Muscle of leg (tissue), 11 donors: ENCODE data around the gene TCF21. TPM values are rescaled to one million over a fixed set of nuclear protein-coding genes. Genes with fewer than 3 reads are reported as not detected.
"Not testable (repeated sequence)": the region's sequence is repeated elsewhere in the genome, so short reads cannot be mapped to it uniquely, and the experiment has no call there.

Source experiments
- DNase-seq: peaks from one replicate; pipeline ENCODE4 v3.0.0; 2013
- H3K27ac ChIP-seq: one replicate; pipeline ENCODE4 v1.5.1; 2013; ENCODE audit warnings: mild to moderate bottlenecking, low read length, control low read depth
- H3K27me3 ChIP-seq: one replicate; pipeline ENCODE4 v1.6.1; 2013; ENCODE audit warnings: low read length; ENCODE audit not compliant: control insufficient read depth, insufficient read depth
- H3K36me3 ChIP-seq: one replicate; pipeline ENCODE4 v1.6.1; 2013; ENCODE audit warnings: low read length; ENCODE audit not compliant: control insufficient read depth, insufficient read depth
- H3K4me1 ChIP-seq: one replicate; pipeline ENCODE4 v1.6.1; 2013; ENCODE audit warnings: low read length; ENCODE audit not compliant: control insufficient read depth, insufficient read depth
- H3K4me3 ChIP-seq: one replicate; pipeline ENCODE4 v1.5.1; 2013; ENCODE audit warnings: low read length, control low read depth
- H3K9me3 ChIP-seq: replicated peaks from 2 replicates; pipeline ENCODE4 v1.6.1; 2013; ENCODE audit warnings: low read depth, low read length; ENCODE audit not compliant: control insufficient read depth
- WGBS: methylation state at CpG from one replicate; pipeline ENCODE4 v1.1.5; 2013; ENCODE audit warnings: missing lambda C conversion rate; ENCODE audit not compliant: insufficient coverage; 5-methylcytosine and 5-hydroxymethylcytosine counted together
- polyA plus RNA-seq, 8 donors: library from polyadenylated mRNA; unstranded; fragments of 120-200 nt; gene quantifications; one replicate each; pipeline versions ENCODE4 v1.2.1 to v1.2.3, GENCODE V29; 2013; ENCODE audit warnings: inconsistent platforms in 1 of 8, low replicate concordance in 1 of 8; ENCODE audit not compliant: insufficient read length in 8 of 8, insufficient read depth in 1 of 8
- total RNA-seq: library from RNA; stranded (reverse); fragments of 120-200 nt; gene quantifications from one replicate; pipeline ENCODE4 v1.2.4, GENCODE V29; 2013

TCF21 gene
- total and polyA plus RNA-seq, 9 donors = under 0.01 to 4.9 (median 0.11) TPM; not detected in 5

- H3K4me3 ChIP-seq = no peak overlapping the region
- DNase-seq = no peak
- no peaks in the 10 kb centered on the region for H3K36me3 ChIP-seq
- H3K9me3 ChIP-seq = no peaks in the 10 kb centered on the region
- peaks cover 25% of the 10 kb centered on the region for H3K27me3 ChIP-seq
- H3K27ac ChIP-seq = no peak overlapping the region
- H3K4me1 ChIP-seq = peaks cover 6% of the 10 kb centered on the region
These were observed 31.2 kb upstream of the TCF21 start for GRCh38 chr6:133857696-133858095.

DNA sequence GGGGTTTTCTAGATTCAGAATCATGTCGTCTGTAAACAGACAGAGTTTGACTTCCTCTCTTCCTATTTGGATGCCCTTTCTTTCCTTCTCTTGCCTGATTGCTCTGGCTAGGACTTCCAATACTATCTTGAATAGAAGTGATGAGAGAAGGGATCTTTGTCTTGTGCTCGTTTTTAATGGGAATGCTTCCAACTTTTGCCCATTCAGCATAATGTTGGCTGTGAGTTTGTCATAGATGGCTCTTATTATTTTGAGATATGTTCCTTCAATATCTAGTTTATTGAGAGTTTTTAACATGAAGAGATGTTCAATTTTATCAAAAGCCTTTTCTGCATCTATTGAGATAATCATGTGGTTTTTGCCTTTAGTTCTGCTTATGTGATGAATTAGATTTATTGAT, 27.6 kb upstream of the TCF21 start:
- H3K36me3 ChIP-seq, H3K27ac ChIP-seq, H3K4me1 ChIP-seq, H3K4me3 ChIP-seq, DNase-seq, H3K27me3 ChIP-seq, H3K9me3 ChIP-seq: not testable (repeated sequence)
- WGBS = no CpG with 5 or more reads among the region's 2 CpGs

DNA sequence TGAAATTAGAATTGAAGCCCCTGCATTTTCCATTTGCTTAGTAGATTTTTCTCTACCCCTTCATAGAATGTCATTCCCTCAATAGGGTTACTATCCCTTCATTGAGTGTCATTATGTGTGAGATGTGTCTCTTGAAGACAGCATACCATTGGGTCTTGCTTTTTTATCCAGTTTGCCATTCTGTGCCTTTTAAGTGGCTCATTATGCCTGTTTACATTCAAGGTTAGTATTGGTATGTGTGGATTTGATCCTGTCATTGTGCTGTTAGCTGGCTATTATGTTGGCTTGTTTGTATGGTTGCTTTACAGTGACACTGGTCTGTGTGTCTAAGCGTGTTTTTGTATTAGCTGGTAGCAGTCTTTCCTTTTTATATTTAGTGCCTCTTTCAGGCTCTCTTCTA, 25.7 kb upstream of the TCF21 start:
- H3K4me3 ChIP-seq = no peak overlapping the region
- H3K27me3 ChIP-seq = peaks cover 2% of the 10 kb centered on the region
- WGBS = no CpG with 5 or more reads among the region's 1 CpG
- no peaks in the 10 kb centered on the region for H3K4me1 ChIP-seq
- no peak for DNase-seq
- H3K27ac ChIP-seq = no peak overlapping the region
- no peaks in the 10 kb centered on the region for H3K36me3 ChIP-seq
- peaks cover 8% of the 10 kb centered on the region for H3K9me3 ChIP-seq

DNA sequence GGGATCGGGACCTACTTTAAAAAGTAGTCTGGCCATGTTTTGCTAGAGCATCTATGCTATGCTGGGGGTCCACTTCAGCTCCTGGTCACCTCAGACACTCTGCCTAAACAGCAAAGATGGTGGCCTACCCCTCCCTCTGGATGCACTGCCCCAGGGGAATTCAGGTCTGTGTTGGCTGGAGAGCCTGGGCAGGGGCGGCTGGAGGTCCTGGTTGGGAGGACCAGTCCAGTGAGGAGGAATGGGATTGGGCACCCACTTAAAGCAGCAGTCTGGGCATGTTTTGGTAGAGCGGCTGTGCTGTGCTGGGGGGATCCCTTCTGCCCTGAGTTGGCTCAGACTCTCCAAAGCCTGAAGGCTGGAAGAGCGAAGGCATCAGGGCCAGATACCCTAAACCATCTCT, 23.2 kb upstream of the TCF21 start:
- WGBS = 78% methylated on average over 1 of the region's 4 CpGs
- no peak for DNase-seq
- no peak overlapping the region for H3K4me3 ChIP-seq
- H3K36me3 ChIP-seq = no peaks in the 10 kb centered on the region
- no peak overlapping the region for H3K27ac ChIP-seq
- H3K27me3 ChIP-seq = peaks cover 2% of the 10 kb centered on the region
- no peaks in the 10 kb centered on the region for H3K4me1 ChIP-seq
- peaks cover 8% of the 10 kb centered on the region for H3K9me3 ChIP-seq

DNA sequence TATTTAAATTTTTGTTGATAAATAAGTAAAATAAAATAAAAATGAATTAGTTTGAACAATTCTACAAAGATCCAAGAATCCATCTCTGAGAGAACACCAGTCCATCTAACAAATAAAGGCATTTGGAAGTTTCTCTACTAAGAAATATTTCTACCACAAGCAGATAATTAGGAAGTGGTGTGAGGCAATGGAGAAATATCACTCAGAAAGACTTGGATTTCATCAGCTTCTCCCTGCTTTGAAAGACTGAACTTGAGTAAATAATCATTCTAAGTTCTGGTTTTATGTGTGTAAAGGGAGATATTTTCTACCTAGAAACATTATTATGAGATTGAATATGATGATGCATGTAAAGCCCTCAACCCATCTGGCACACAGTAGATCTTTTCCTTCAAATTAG, 17.8 kb upstream of the TCF21 start:
- no peak overlapping the region for H3K27ac ChIP-seq
- no peaks in the 10 kb centered on the region for H3K36me3 ChIP-seq
- H3K4me3 ChIP-seq = no peak overlapping the region
- no peaks in the 10 kb centered on the region for H3K4me1 ChIP-seq
- H3K9me3 ChIP-seq = no peaks in the 10 kb centered on the region
- DNase-seq = no peak
- no peaks in the 10 kb centered on the region for H3K27me3 ChIP-seq

- Histone ChIP-seq H3K36me3 (no peaks in the 10 kb centered on the region), H3K27me3 (no peaks in the 10 kb centered on the region), H3K27ac (no peak overlapping the region), H3K4me3 (no peak overlapping the region), H3K9me3 (no peaks in the 10 kb centered on the region), H3K4me1 (no peaks in the 10 kb centered on the region)
- WGBS = no CpG with 5 or more reads among the region's 5 CpGs
- no peak for DNase-seq
These were observed 15.4 kb upstream of the TCF21 start for GRCh38 chr6:133873538-133873937.

DNA sequence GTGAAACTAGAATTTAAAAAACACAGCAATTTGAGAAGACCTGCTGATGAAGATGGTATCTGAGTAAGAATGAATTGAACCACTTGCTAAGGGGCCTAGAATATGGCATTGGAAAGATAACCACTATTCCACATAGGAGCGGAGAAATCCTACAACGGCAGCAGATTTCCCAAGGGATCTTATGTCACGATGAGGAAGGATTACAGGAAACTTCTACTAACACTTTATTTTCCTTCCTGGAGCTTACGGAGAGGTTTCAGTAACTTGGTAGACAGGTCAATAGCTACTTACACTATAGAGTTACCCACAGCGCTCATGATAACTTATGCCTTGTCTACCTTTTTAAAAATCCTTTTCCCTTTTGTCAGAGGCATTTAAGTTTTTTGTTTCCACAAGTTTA, 11.8 kb upstream of the TCF21 start:
- WGBS = no CpG with 5 or more reads among the region's 5 CpGs
- peaks cover 6% of the 10 kb centered on the region for H3K27me3 ChIP-seq
- H3K9me3 ChIP-seq = no peaks in the 10 kb centered on the region
- no peaks in the 10 kb centered on the region for H3K36me3 ChIP-seq
- H3K4me3 ChIP-seq = no peak overlapping the region
- H3K27ac ChIP-seq = no peak overlapping the region
- DNase-seq = no peak
- H3K4me1 ChIP-seq = no peaks in the 10 kb centered on the region

DNA sequence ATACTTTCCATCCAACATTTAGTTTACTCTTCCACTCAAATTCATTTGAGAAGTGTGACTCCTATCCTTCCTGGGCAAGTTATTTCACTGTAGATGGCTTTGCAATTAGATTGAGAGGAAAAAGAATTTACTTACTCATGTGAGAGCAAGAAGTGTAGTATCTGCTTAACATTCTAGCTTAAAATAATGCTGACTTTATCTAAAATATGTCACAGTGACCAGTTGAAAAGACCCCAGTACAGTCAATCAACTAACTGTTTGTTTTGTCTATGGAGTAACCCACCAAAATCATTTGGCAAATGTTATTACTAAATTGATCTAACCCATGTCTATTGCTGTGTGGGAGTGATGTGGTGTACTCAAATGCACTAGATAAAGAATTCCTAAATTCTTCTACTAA, 8.9 kb upstream of the TCF21 start:
- DNase-seq = no peak
- Histone ChIP-seq H3K4me1 (no peaks in the 10 kb centered on the region), H3K27me3 (peaks cover 14% of the 10 kb centered on the region), H3K9me3 (no peaks in the 10 kb centered on the region), H3K36me3 (no peaks in the 10 kb centered on the region), H3K27ac (no peak overlapping the region), H3K4me3 (no peak overlapping the region)

GRCh38 chr6:133880896-133881295, 8.0 kb upstream of the TCF21 start:
- no peaks in the 10 kb centered on the region for H3K36me3 ChIP-seq
- no peak overlapping the region for H3K27ac ChIP-seq
- H3K4me3 ChIP-seq = no peak overlapping the region
- no peaks in the 10 kb centered on the region for H3K4me1 ChIP-seq
- no peaks in the 10 kb centered on the region for H3K9me3 ChIP-seq
- no peak for DNase-seq
- 67% methylated on average over 1 of the region's 2 CpGs for WGBS
- peaks cover 17% of the 10 kb centered on the region for H3K27me3 ChIP-seq

DNA sequence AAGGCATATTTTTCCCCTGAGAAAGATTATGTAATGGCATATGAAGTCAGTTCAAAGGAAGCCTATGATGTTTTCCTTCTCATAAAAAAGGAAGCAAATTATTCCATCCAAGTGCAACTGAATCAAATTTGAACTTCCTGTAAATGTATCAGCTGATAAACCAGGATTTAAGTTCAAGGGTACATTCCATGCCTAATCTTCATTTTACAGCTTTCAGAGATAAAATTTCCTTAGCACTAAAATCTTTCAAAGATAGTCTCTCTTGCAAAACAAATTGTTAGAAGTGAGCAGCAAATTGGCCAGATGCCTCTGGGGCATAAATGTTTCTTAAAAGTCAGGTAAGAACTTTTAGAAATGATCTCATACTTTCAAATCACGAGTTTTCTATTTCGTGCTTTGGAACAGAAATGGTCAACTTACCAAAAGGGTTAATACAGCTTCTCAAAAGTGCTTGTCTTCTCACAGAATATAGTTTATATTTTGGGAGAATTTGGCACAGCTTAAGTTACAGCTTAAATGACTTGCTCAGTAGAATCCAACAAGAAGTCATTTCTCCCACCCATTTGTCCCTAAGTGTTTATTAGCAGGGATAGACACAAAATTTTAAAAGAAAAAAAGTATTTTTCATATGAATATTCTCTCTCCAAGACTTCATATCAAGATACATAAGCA, 2.7 kb upstream of the TCF21 start:
- Histone ChIP-seq H3K4me1 (peaks cover 6% of the 10 kb centered on the region), H3K4me3 (no peak overlapping the region), H3K9me3 (no peaks in the 10 kb centered on the region), H3K36me3 (no peaks in the 10 kb centered on the region), H3K27me3 (peaks cover 45% of the 10 kb centered on the region), H3K27ac (no peak overlapping the region)
- no peak for DNase-seq
- WGBS = no CpG with 5 or more reads among the region's 2 CpGs

DNA sequence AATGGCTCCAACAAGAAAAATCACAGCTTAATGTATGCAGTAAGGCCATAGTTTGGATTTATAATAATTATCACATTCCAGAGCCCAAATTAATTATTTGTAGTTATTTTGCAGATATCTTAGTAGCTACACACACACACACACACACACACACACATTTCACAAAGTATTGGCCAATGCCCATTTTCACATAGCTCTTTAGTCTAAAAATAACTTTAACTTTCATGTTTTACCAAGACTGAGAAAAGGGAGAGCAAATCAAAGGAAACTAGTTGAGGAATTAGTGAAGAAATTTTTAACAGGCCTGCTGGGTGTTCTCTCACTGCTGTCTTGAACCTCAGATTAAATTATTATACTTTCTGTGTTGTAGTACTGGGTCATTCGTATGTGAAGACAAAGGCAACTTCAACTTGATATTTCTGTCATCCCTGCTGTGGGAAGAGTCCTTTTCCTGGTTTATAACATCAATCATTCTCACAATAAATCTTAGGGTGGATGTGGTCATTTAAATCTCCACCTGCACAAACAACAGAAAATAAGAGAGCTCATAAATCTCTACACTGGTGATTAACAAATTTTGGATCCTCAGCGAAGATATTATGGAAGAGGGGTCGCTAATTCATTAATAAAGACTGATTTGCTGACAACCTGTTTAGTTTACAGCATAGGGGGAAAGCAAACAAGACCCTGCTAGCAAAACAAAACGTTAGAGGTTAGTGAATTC, 1.6 kb upstream of the TCF21 start:
- DNase-seq = no peak
- Histone ChIP-seq H3K4me1 (peaks cover 11% of the 10 kb centered on the region), H3K27ac (no peak overlapping the region), H3K27me3 (peaks cover 52% of the 10 kb centered on the region), H3K9me3 (no peaks in the 10 kb centered on the region), H3K4me3 (no peak overlapping the region), H3K36me3 (no peaks in the 10 kb centered on the region)
- no CpG with 5 or more reads among the region's 4 CpGs for WGBS
